Neural crest cell (in vitro differentiated cells): ENCODE measurements around the gene EEF1AKMT3. TPM values are rescaled to one million over a fixed set of nuclear protein-coding genes. Genes with fewer than 3 reads are reported as not detected.

Experiments
- DNase-seq: peaks from one replicate; pipeline ENCODE4 v3.0.0; 2021; ENCODE audit warnings: low read depth, mixed read lengths, low spot score
- H3K27ac Mint-ChIP-seq: one replicate; pipeline ENCODE4 v1.8.0; 2021; ENCODE audit warnings: mild to moderate bottlenecking, mixed read lengths; ENCODE audit not compliant: unreplicated experiment
- H3K27me3 Mint-ChIP-seq: 2 replicates; pipeline ENCODE4 v1.8.0; 2021; ENCODE audit warnings: low read depth, mild to moderate bottlenecking, mixed read lengths
- H3K36me3 Mint-ChIP-seq: 2 replicates; pipeline ENCODE4 v1.8.0; 2021; ENCODE audit warnings: low read depth, mild to moderate bottlenecking, mixed read lengths
- H3K4me1 Mint-ChIP-seq: 2 replicates; pipeline ENCODE4 v1.8.0; 2021; ENCODE audit warnings: mixed read lengths
- H3K4me3 Mint-ChIP-seq: one replicate; pipeline ENCODE4 v1.8.0; 2021; ENCODE audit warnings: mild to moderate bottlenecking, mixed read lengths
- H3K9me3 Mint-ChIP-seq: 2 replicates; pipeline ENCODE4 v1.8.0; 2021; ENCODE audit warnings: mixed read lengths
- CTCF ChIP-seq: fragments of 200-600 bp; sonication (generic); conservative IDR thresholded peaks from 2 replicates; pipeline ENCODE4 v1.5.0; 2021; ENCODE audit warnings: antibody characterized with exemption, mild to moderate bottlenecking
- microRNA-seq: library from miRNA; unstranded; fragments of <30 nt; microRNA quantifications from one replicate; pipeline ENCODE4, GENCODE V29; 2020
- total RNA-seq: library from RNA; stranded (reverse); gene quantifications from 2 replicates; pipeline ENCODE4 v1.2.1, GENCODE V29; 2021

Gene EEF1AKMT3
- total RNA-seq, 1 donor from 2014 or later: 5.6 TPM

GRCh38 chr12:57826400-57826799 is 54.0 kb downstream of the EEF1AKMT3 start:
- no peak overlapping the region for H3K27ac Mint-ChIP-seq
- H3K27me3 Mint-ChIP-seq: no peaks in the 10 kb centered on the region
- H3K4me3 Mint-ChIP-seq: no peak overlapping the region
- H3K36me3 Mint-ChIP-seq: peaks cover 10% of the 10 kb centered on the region
- no peaks in the 10 kb centered on the region for H3K9me3 Mint-ChIP-seq
- H3K4me1 Mint-ChIP-seq: peaks cover 1% of the 10 kb centered on the region
- DNase-seq: no peak
- no peak for TF ChIP-seq CTCF

- H3K4me1 Mint-ChIP-seq: peaks cover 5% of the 10 kb centered on the region
- DNase-seq: no peak
- no peaks in the 10 kb centered on the region for H3K27me3 Mint-ChIP-seq
- H3K36me3 Mint-ChIP-seq: peaks cover 10% of the 10 kb centered on the region
- no peaks in the 10 kb centered on the region for H3K9me3 Mint-ChIP-seq
- no peak overlapping the region for H3K4me3 Mint-ChIP-seq
- no peak overlapping the region for H3K27ac Mint-ChIP-seq
- no peak for TF ChIP-seq CTCF
Measured at GRCh38 chr12:57826966-57827365, 54.6 kb downstream of the EEF1AKMT3 start.

- Mint-ChIP-seq H3K4me1 (peaks cover 19% of the 10 kb centered on the region), H3K36me3 (peaks cover 8% of the 10 kb centered on the region), H3K4me3 (no peak overlapping the region), H3K27me3 (no peaks in the 10 kb centered on the region), H3K9me3 (no peaks in the 10 kb centered on the region), H3K27ac (no peak overlapping the region)
- DNase-seq: no peak
- TF ChIP-seq CTCF: no peak
Measured at GRCh38 chr12:57829025-57829777, 56.8 kb downstream of the EEF1AKMT3 start.

- DNase-seq: no peak
- Mint-ChIP-seq H3K27me3 (no peaks in the 10 kb centered on the region), H3K27ac (no peak overlapping the region), H3K4me1 (peaks cover 24% of the 10 kb centered on the region), H3K36me3 (peaks cover 6% of the 10 kb centered on the region), H3K4me3 (no peak overlapping the region), H3K9me3 (no peaks in the 10 kb centered on the region)
- no peak for TF ChIP-seq CTCF
Measured at GRCh38 chr12:57830393-57830792, 58.0 kb downstream of the EEF1AKMT3 start.

Small RNAs within 50 kb of the gene (microRNA-seq; reads per million reads assigned to microRNA genes)
- 258 reads per million, percentile 69 among the genes with 10 or more reads in this experiment for gene MIR26A2
- not detected for gene MIR6759

Other genes with a start within 250 kb of the EEF1AKMT3 start
- gene MBD6, start 249.8 kb upstream of the EEF1AKMT3 start, total RNA-seq: 90.4 and 91.3 TPM in 2 replicates
- 133 and 138 TPM in 2 replicates for gene DCTN2, start 225.4 kb upstream of the EEF1AKMT3 start, total RNA-seq
- gene KIF5A, start 222.6 kb upstream of the EEF1AKMT3 start, total RNA-seq: 16.9 and 20.8 TPM in 2 replicates
- 15.9 and 17.3 TPM in 2 replicates for gene PIP4K2C, start 181.4 kb upstream of the EEF1AKMT3 start, total RNA-seq
- 74.7 and 75.6 TPM in 2 replicates for gene DTX3, start 167.8 kb upstream of the EEF1AKMT3 start, total RNA-seq
- 41.2 and 43.8 TPM in 2 replicates for gene ARHGEF25, start 161.2 kb upstream of the EEF1AKMT3 start, total RNA-seq
- gene B4GALNT1, start 139.4 kb upstream of the EEF1AKMT3 start, total RNA-seq: 18.6 and 19.5 TPM in 2 replicates
- gene OS9, start 78.5 kb upstream of the EEF1AKMT3 start, total RNA-seq: 123 and 135 TPM in 2 replicates
- 3.9 and 4.1 TPM in 2 replicates for gene AGAP2, start 33.9 kb upstream of the EEF1AKMT3 start, total RNA-seq
- gene TSPAN31, start 27.6 kb upstream of the EEF1AKMT3 start, total RNA-seq: 23.5 and 26.9 TPM in 2 replicates
- gene CDK4, start 20.3 kb upstream of the EEF1AKMT3 start, total RNA-seq: 332 and 333 TPM in 2 replicates
- 16.7 and 18.8 TPM in 2 replicates for gene MARCHF9, start 17.5 kb upstream of the EEF1AKMT3 start, total RNA-seq
- gene CYP27B1, start 5.5 kb upstream of the EEF1AKMT3 start, total RNA-seq: 3.2 and 4.2 TPM in 2 replicates
- 37.8 and 40.5 TPM in 2 replicates for gene METTL1, start 509 bp upstream of the EEF1AKMT3 start, total RNA-seq
- gene TSFM, start 10.2 kb downstream of the EEF1AKMT3 start, total RNA-seq: 31.7 and 32.3 TPM in 2 replicates
- 1.6 and 1.7 TPM in 2 replicates for gene AVIL, start 46.1 kb downstream of the EEF1AKMT3 start, total RNA-seq
- 83.2 and 83.4 TPM in 2 replicates for gene CTDSP2, start 74.1 kb downstream of the EEF1AKMT3 start, total RNA-seq
- gene ATP23, start 169.0 kb downstream of the EEF1AKMT3 start, total RNA-seq: 7.7 and 8.0 TPM in 2 replicates